Pancreas (tissue), 10 donors: ENCODE results near the gene DIP2C. TPM values are rescaled to one million over a fixed set of nuclear protein-coding genes. Genes with fewer than 3 reads are reported as not detected.

Experiments used
- ATAC-seq, 4 donors: fragments of 200-7000 bp; cut with Tn5 transposase; one replicate each; pipeline versions ENCODE4 v1.8.0 to v1.9.1; 2020; ENCODE audit warnings: mild to moderate bottlenecking in 4 of 4, moderate library complexity in 4 of 4
- DNase-seq, 6 donors: peaks; one replicate each; pipeline ENCODE4 v3.0.0-alpha.2; 2020
- FAIRE-seq: peaks from 2 replicates; lab custom pipeline; 2012; peaks lifted over from hg19 to GRCh38; lab: Jason Lieb, UNC
- H3K27ac ChIP-seq, 4 donors: fragments of 200-600 bp; sonication (generic); 1 replicate in 3 of 4; 2 replicates in 1 of 4; pipeline versions ENCODE4 v1.5.0 to v1.8.0; 2020
- H3K27me3 ChIP-seq, 4 donors: fragments of 200-600 bp; one replicate each; pipeline ENCODE4 v1.8.0; 2021
- H3K36me3 ChIP-seq, 3 donors: fragments of 200-600 bp; sonication (generic) in 1 of 3; one replicate each; pipeline versions ENCODE4 v1.5.0 to v1.8.0; 2020 to 2021
- H3K4me1 ChIP-seq, 3 donors: fragments of 200-600 bp; one replicate each; pipeline ENCODE4 v1.8.0; 2021
- H3K4me3 ChIP-seq, 4 donors: fragments of 200-600 bp; sonication (generic) in 2 of 4; one replicate each; pipeline versions ENCODE4 v1.5.0 to v1.8.0; 2020 to 2021
- H3K9me3 ChIP-seq, 4 donors: fragments of 200-600 bp; one replicate each; pipeline ENCODE4 v1.8.0; 2021
- CTCF ChIP-seq, 4 donors: fragments of 200-600 bp; sonication (generic) in 3 of 4; IDR thresholded peaks; one replicate each; pipeline versions ENCODE4 v1.5.0 to v1.8.0; 2021; ENCODE audit warnings: antibody characterized with exemption in 4 of 4
- WGBS, 2 donors: extraction: QIAGEN DNeasy Blood & Tissue Kit; methylation state at CpG; one replicate each; pipeline ENCODE4 v1.1.7; 2013; 5-methylcytosine and 5-hydroxymethylcytosine counted together
- intact Hi-C, 3 donors: fragments of 100-400 bp; cut with DNase I; formaldehyde crosslinking; loops; one replicate each; pipeline versions ENCODE4 v1.11.1 to v1.14.2; 2022
- polyA plus RNA-seq, 2 donors: library from polyadenylated mRNA; stranded (reverse); fragments of 200-250 nt; gene quantifications; one replicate each; pipeline ENCODE4 v1.2.3, GENCODE V29; 2013
- total RNA-seq, 6 donors: library from RNA; stranded (reverse); fragmentation: NEBNext Ultra II Directional in 4 of 6; extraction: Animal tissue kit (Norgen Biotek cat#: 25700) in 4 of 6; gene quantifications; one replicate each; pipeline versions ENCODE4 v1.2.1 to v1.2.4, GENCODE V29; 2021 to 2023
- donor health status: healthy with polysubstance abuse.
- donor health status: DM: no; HTN: no; CAD: no; lungs with moderate emphysema.
- donor health status: DM: no; HTN: no; CAD: no.
- donor health status: control.
- donor health status: control.
- donor health status: Bipolar disorder and iron deficiency.
- donor health status: DM: yes; HTN: yes; CAD: no.
- donor health status: DM: no; HTN: no; CAD: no.
- donor health status: DM: no; HTN: no; CAD: no.
- donor health status: DM: yes; HTN: yes; CAD: no.

The DIP2C gene
- total and polyA plus RNA-seq, 8 donors, result 4.3 to 11.8 (median 7.3) TPM

GRCh38 chr10:608331-609261, 80.9 kb downstream of the DIP2C start:
- no peak for DNase-seq
- Histone ChIP-seq H3K27me3 (no peaks in the 10 kb centered on the region), H3K36me3 (no peaks in the 10 kb centered on the region), H3K4me1 (peaks cover 19 to 20% (median 20%) of the 10 kb centered on the region in 3 donors), H3K9me3 (no peaks in the 10 kb centered on the region), H3K4me3 (no peak overlapping the region), H3K27ac (no peak overlapping the region)
- FAIRE-seq, result no peak
- intact Hi-C loops, result no loop called here
- no peak for TF ChIP-seq CTCF (IDR thresholded peaks at IDR 0.05)
- ATAC-seq, result no peak
- WGBS, 2 donors, result 70 to 75% methylated on average over 5 of the region's 5 CpGs

DNA sequence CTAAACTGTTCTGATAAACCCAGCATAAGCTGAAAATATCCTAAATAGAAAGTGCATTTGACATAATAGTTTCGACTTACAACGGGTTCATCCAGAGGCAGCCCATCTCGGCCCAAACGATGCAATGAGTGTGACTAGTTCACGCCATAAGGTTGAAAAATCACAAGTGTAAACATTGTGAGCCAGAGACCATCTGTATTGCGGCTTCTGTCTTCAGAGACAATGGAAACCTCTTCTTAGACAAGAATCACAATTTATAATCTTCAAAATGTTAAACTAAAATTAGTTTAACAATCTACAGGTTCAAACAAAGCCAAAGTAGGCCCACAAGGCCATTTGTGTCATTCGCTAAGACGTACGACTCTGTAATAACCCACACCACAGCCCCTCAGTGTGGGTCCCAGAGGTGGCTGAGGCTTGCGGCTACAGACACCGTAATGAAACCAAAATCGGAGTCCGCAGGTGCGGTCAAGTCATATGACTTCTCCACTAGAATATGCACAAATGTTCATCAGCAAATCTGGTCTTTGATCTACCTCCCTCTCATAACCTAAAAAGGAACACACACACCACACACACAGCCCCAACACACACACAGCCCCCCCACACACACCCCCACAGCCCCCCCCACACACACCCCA, 81.8 kb downstream of the DIP2C start:
- no peak overlapping the region for H3K4me3 ChIP-seq
- intact Hi-C loops, result no loop called here
- H3K27ac ChIP-seq, result no peak overlapping the region
- DNase-seq (no peak), ATAC-seq (no peak), FAIRE-seq (no peak)
- H3K4me1 ChIP-seq, result peaks cover 13 to 14% (median 13%) of the 10 kb centered on the region in 3 donors
- no peaks in the 10 kb centered on the region for H3K36me3 ChIP-seq
- 90 to 91% methylated on average over 14 of the region's 14 CpGs for WGBS, 2 donors
- H3K9me3 ChIP-seq, result no peaks in the 10 kb centered on the region
- no peaks in the 10 kb centered on the region for H3K27me3 ChIP-seq
- no peak for TF ChIP-seq CTCF (IDR thresholded peaks at IDR 0.05)

GRCh38 chr10:606762-607544, 82.5 kb downstream of the DIP2C start:
- TF ChIP-seq CTCF (IDR thresholded peaks at IDR 0.05), result no peak
- intact Hi-C loops, result no loop called here
- Histone ChIP-seq H3K27ac (no peak overlapping the region), H3K27me3 (no peaks in the 10 kb centered on the region), H3K36me3 (no peaks in the 10 kb centered on the region), H3K4me3 (no peak overlapping the region), H3K4me1 (peaks cover 6 to 7% (median 6%) of the 10 kb centered on the region in 3 donors), H3K9me3 (no peaks in the 10 kb centered on the region)
- WGBS, 2 donors, result 90 to 91% methylated on average over 28 of the region's 28 CpGs
- peak in 1 of 6 donors; percentile 36 for DNase-seq
- no peak for FAIRE-seq
- no peak for ATAC-seq

DNA sequence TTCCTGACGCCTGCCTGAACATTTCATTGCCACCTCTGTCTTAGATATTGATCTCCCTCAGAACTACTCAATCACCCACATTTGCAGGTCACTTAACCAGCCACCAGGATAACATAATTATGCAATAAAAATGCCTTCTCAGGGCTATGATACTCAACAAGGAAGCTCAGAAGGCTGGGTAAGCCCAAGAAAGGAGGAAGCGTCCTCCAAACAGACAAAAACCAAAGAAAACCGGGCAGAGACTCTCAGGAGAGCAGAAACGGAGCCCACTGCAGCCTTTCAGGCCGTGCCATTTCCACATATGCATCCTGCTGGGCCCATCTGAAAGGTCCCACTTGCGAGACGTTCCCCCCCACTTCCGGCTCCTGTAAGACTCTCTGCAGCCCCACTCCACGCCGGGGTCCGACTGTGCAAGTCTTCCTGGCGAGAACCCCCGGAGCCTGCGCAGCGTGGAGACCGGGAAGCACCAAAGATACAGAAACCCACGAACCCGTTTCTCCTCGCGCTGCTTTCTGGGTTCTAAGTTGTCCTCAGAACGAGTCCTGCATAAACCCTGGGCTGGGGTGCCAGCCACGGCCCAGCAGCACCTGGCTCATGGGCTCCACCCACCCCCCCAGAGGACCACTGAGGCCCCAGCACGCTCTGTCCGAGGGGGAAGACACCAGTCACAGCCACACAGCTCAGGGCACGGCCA, 83.7 kb downstream of the DIP2C start:
- Histone ChIP-seq H3K27me3 (no peaks in the 10 kb centered on the region), H3K27ac (no peak overlapping the region), H3K36me3 (no peaks in the 10 kb centered on the region), H3K9me3 (no peaks in the 10 kb centered on the region), H3K4me3 (no peak overlapping the region), H3K4me1 (peaks cover 7 to 15% (median 9%) of the 10 kb centered on the region in 3 donors)
- intact Hi-C loops, result no loop called here
- 90 to 93% methylated on average over 25 of the region's 25 CpGs for WGBS, 2 donors
- TF ChIP-seq CTCF (IDR thresholded peaks at IDR 0.05), result no peak
- DNase-seq (peak in 2 of 6 donors; percentile 50 to 66), FAIRE-seq (no peak), ATAC-seq (no peak)
